ENCODE measurements around the gene ZNF318. TPM values are rescaled to one million over a fixed set of nuclear protein-coding genes. Genes with fewer than 3 reads are reported as not detected.
"Not testable (repeated sequence)": the region's sequence is repeated elsewhere in the genome, so short reads cannot be mapped to it uniquely, and the experiment has no call there.

ZNF318 gene
- total and polyA plus RNA-seq, 2 donors: 10.1 to 14.6 TPM

DNA sequence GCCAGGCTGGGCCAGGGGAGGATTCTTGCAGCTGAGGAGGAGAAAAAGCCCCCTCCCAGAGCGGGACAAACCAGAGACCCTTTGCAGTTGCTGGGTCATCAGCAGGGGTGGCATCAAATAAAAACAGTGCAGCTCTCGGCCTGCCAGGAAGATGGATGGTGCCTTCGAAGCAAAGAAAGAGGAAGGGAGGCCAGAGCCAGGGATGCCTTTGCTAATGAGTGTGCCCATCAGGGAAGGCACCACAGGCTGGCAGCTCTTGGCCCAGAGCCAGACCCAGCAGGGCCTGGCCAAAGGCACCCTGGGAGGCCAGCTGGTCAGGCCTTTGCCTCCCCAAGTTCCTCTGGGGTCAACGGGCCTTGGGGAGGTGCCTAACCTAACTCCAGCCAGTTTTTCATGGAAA lies 26.3 kb upstream of the ZNF318 start:
- Histone ChIP-seq H3K27ac (ENCODE audit: low read depth) (no peak overlapping the region), H3K4me1 (ENCODE audit: insufficient read depth) (no peaks in the 10 kb centered on the region), H3K36me3 (ENCODE audit: insufficient read depth) (no peaks in the 10 kb centered on the region), H3K4me3 (ENCODE audit: low read depth, low read length) (no peak overlapping the region)
- WGBS: 62% methylated on average over 4 of the region's 4 CpGs
- no peak for DNase-seq (ENCODE audit: extremely low spot score)

- Histone ChIP-seq H3K4me1 (ENCODE audit: insufficient read depth) (no peaks in the 10 kb centered on the region), H3K4me3 (ENCODE audit: low read depth, low read length) (no peak overlapping the region), H3K27ac (ENCODE audit: low read depth) (no peak overlapping the region), H3K36me3 (ENCODE audit: insufficient read depth) (no peaks in the 10 kb centered on the region)
- DNase-seq (ENCODE audit: extremely low spot score): no peak
- WGBS: 95% methylated on average over 4 of the region's 4 CpGs
These were observed 25.5 kb upstream of the ZNF318 start for GRCh38 chr6:43394982-43395381.

DNA sequence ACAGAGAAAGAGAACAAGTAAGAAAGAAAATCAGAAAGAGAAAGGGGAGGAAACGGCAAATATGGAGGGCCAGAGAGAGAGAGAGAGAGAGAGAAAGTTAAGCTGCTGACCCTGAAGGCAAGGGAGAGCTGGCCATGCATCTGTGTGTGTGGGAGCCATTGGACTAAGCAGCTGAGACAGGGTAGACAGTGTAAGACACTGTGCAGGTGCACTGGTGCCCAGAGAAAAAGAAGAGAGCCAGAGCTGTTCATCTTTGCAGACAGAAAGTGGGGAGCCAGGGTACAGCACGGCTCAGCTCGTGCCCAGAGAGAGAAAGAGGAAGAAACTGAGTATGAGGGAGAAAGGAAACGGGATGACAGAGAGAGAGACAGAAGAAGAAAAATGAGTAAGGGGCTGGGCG lies 24.2 kb upstream of the ZNF318 start:
- no peaks in the 10 kb centered on the region for H3K36me3 ChIP-seq (ENCODE audit: insufficient read depth)
- WGBS: 57% methylated on average over 5 of the region's 5 CpGs
- no peak for DNase-seq (ENCODE audit: extremely low spot score)
- no peak overlapping the region for H3K27ac ChIP-seq (ENCODE audit: low read depth)
- no peak overlapping the region for H3K4me3 ChIP-seq (ENCODE audit: low read depth, low read length)
- H3K4me1 ChIP-seq (ENCODE audit: insufficient read depth): no peaks in the 10 kb centered on the region

DNA sequence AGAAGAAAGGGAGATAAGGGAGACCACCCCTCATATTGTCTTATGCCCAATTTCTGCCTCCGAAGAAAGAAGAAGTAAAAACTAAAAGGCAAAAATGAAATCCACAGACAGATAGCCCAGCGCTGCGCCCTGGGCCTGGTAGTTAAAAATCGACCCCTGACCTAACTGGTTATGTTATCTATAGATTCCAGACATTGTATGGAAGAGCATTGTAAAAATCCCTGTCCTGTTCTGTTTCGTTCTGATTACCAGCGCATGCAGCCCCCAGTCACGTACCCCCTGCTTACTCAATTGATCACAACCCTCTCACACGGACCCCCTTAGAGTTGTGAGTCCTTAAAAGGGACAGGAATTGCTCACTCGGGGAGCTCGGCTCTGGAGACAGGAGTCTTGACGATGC lies 23.7 kb upstream of the ZNF318 start:
- not testable (repeated sequence) for DNase-seq (ENCODE audit: extremely low spot score); H3K4me1 ChIP-seq (ENCODE audit: insufficient read depth); H3K27ac ChIP-seq (ENCODE audit: low read depth); H3K4me3 ChIP-seq (ENCODE audit: low read depth, low read length); H3K36me3 ChIP-seq (ENCODE audit: insufficient read depth)
- 45% methylated on average over 11 of the region's 11 CpGs for WGBS

DNA sequence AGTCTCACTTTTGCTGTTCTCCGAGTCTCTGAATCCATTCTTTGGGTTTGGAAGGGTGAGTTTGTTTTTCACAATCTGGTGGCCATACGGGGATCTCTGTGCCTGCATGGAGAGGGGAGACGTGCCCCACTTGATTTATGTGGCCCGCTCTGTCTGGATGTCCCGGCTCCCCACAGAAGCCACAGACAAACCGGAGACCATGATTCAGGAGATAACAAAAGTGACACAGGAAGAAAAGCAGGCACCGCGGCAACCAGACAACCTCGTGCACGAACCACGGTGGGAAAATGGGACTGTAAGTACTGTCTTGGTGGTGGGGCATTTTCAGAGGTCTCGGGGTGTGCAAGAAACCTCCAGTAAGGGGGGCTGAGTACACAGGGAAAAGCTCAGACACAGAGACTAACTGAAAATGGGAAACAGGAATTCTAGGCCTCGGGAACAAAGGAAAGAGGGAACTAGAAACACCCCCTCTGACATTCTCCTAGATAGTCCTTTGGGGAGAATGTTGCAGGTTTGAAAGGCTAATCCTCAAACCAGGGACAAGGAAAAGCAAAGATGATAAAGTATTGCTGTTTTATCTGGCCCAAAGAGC lies 22.1 kb upstream of the ZNF318 start:
- H3K36me3 ChIP-seq (ENCODE audit: insufficient read depth): no peaks in the 10 kb centered on the region
- DNase-seq (ENCODE audit: extremely low spot score): no peak
- no peaks in the 10 kb centered on the region for H3K4me1 ChIP-seq (ENCODE audit: insufficient read depth)
- WGBS: 46% methylated on average over 13 of the region's 13 CpGs
- H3K4me3 ChIP-seq (ENCODE audit: low read depth, low read length): no peak overlapping the region
- no peak overlapping the region for H3K27ac ChIP-seq (ENCODE audit: low read depth)

DNA sequence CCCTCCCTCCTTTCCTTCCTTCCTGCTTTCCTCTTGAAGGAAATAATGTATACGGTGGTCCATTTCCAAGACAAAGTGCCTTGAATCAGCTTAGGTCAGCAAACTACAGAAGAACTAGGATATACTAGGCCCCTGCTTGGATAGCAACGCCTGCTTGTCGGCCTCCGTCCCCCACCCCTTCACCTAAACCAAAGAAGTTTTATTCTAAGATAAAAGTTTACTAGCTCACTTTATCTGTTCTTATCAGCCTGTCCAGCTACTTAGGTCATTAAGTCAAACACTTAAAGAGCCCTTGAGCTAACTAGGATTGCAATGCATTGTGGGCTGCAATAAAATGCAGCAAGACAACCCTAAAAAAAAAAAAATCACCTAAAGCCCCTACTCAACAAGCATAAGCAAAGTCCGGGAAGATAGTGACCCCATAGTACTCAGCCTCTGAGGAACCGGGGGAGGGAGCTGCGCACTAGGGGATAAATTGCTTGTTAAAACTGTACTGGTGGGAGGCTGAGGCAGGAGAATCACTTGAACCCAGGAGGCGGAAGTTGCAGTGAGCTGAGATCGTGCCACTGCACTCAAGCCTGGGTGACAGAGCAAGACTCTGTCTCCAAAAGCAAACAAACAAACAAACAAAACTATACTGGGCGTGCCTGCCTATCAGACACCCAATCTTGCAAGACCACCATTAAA lies 21.4 kb upstream of the ZNF318 start:
- H3K4me1 ChIP-seq (ENCODE audit: insufficient read depth); H3K27ac ChIP-seq (ENCODE audit: low read depth); DNase-seq (ENCODE audit: extremely low spot score); H3K36me3 ChIP-seq (ENCODE audit: insufficient read depth); H3K4me3 ChIP-seq (ENCODE audit: low read depth, low read length): not testable (repeated sequence)
- 61% methylated on average over 10 of the region's 10 CpGs for WGBS

DNA sequence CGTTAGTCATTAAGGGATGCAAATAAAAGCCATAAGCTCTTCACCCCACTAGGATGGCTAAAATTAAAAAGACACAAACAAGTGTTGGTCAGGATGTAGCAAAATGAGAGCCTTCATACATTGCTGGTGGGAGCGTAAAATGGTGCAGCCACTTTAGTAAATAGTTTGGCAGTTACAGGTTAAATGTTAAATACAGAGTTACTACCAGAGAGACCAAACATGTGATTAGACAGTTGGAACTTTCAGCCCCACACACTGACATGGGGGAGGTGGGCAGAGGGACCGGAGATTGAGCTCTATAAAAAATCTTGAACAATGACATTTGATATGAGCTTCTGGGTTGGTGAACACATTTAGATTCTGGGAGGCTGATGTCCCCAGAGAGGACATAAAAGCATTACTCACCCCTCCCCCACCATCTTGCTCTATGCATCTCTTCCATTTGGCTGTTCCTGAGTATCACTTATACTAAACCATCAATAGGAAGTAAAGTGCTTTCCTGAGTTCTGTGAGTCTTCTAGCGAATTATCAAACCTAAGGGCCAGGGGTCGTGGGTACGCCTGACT lies 20.4 kb upstream of the ZNF318 start:
- H3K4me3 ChIP-seq (ENCODE audit: low read depth, low read length): no peak overlapping the region
- no peaks in the 10 kb centered on the region for H3K4me1 ChIP-seq (ENCODE audit: insufficient read depth)
- no peak overlapping the region for H3K27ac ChIP-seq (ENCODE audit: low read depth)
- WGBS: 79% methylated on average over 6 of the region's 6 CpGs
- no peak for DNase-seq (ENCODE audit: extremely low spot score)
- no peaks in the 10 kb centered on the region for H3K36me3 ChIP-seq (ENCODE audit: insufficient read depth)

GRCh38 chr6:43386492-43386891 lies 17.0 kb upstream of the ZNF318 start:
- 28% methylated on average over 1 of the region's 1 CpG for WGBS
- no peaks in the 10 kb centered on the region for H3K4me1 ChIP-seq (ENCODE audit: insufficient read depth)
- DNase-seq (ENCODE audit: extremely low spot score): no peak
- no peak overlapping the region for H3K27ac ChIP-seq (ENCODE audit: low read depth)
- no peaks in the 10 kb centered on the region for H3K36me3 ChIP-seq (ENCODE audit: insufficient read depth)
- H3K4me3 ChIP-seq (ENCODE audit: low read depth, low read length): no peak overlapping the region

DNA sequence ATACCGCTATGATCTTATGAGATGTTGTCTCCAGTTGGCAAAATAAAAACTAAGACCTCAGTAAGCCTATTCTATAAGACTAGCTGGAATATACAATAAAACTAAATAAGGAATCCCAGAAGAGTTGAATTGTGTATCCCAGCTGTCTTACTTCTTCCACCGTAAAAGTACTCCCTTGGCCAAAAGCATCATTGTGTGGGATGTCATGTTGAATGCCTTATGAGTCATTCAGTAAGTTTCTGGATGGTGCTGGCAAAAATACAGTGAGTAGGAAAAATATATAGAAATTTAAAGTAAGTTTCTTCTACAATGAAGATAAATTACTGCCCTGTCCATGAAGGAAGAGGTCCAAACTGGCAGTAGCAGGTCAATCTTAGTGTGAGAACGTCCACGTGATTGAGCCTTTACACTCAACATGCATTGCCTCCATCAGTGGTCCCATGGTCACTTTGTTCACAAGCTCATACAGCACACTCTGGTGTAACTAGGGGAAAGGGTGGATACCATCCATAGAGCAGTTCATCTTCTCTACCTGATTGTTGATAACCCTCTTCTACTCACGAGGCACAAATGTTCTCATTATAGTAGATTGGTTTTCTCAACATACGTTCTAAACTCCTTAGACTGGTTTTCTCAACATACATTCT lies 13.7 kb upstream of the ZNF318 start:
- 73% methylated on average over 6 of the region's 6 CpGs for WGBS
- H3K36me3 ChIP-seq (ENCODE audit: insufficient read depth): no peaks in the 10 kb centered on the region

GRCh38 chr6:43380858-43381257 lies 11.4 kb upstream of the ZNF318 start:
- not testable (repeated sequence) for DNase-seq (ENCODE audit: extremely low spot score); H3K4me1 ChIP-seq (ENCODE audit: insufficient read depth)
- WGBS: 87% methylated on average over 9 of the region's 9 CpGs

More for the DNA sequence above, 13.7 kb upstream of the ZNF318 start:
- no peak overlapping the region for H3K4me3 ChIP-seq (ENCODE audit: low read depth, low read length)
- no peak overlapping the region for H3K27ac ChIP-seq (ENCODE audit: low read depth)
- H3K4me1 ChIP-seq (ENCODE audit: insufficient read depth): no peaks in the 10 kb centered on the region
- no peak for DNase-seq (ENCODE audit: extremely low spot score)

GRCh38 chr6:43378631-43379030 lies 9.2 kb upstream of the ZNF318 start:
- no peak overlapping the region for H3K4me3 ChIP-seq (ENCODE audit: low read depth, low read length)
- WGBS: 50% methylated on average over 3 of the region's 3 CpGs
- no peaks in the 10 kb centered on the region for H3K36me3 ChIP-seq (ENCODE audit: insufficient read depth)
- H3K27ac ChIP-seq (ENCODE audit: low read depth): no peak overlapping the region
- DNase-seq (ENCODE audit: extremely low spot score): no peak
- no peaks in the 10 kb centered on the region for H3K4me1 ChIP-seq (ENCODE audit: insufficient read depth)

More at GRCh38 chr6:43380858-43381257, 11.4 kb upstream of the ZNF318 start:
- not testable (repeated sequence) for H3K4me3 ChIP-seq (ENCODE audit: low read depth, low read length); H3K36me3 ChIP-seq (ENCODE audit: insufficient read depth); H3K27ac ChIP-seq (ENCODE audit: low read depth)

DNA sequence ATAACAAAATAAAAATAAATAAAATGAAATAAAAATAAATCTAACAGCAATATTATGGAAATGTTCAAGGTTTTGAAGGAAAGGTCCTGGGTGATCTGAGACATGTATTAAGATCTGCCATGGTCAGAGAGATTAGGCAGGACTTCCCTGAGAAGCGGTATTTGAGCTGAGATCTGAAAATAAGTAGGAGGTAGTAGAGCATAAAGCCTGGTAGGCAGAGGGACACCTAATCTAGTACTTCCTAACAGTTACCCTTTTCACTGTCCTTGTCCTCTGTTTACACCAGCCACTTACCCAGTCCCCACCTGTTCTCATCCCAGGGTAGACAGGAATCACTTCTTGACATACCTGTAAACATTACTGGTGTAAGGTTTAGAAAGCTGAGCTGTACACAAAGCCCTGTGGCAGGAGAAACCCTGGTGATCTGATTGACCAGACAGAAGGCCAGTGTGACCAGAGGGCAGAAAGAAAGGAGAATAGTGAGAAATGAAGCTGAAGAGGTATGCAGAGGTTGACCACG lies 8.3 kb upstream of the ZNF318 start:
- Histone ChIP-seq H3K4me3 (ENCODE audit: low read depth, low read length) (no peak overlapping the region), H3K4me1 (ENCODE audit: insufficient read depth) (no peaks in the 10 kb centered on the region), H3K27ac (ENCODE audit: low read depth) (no peak overlapping the region), H3K36me3 (ENCODE audit: insufficient read depth) (no peaks in the 10 kb centered on the region)
- no peak for DNase-seq (ENCODE audit: extremely low spot score)
- whole genome bisulfite sequencing: 73% methylated on average over 2 of the region's 2 CpGs

DNA sequence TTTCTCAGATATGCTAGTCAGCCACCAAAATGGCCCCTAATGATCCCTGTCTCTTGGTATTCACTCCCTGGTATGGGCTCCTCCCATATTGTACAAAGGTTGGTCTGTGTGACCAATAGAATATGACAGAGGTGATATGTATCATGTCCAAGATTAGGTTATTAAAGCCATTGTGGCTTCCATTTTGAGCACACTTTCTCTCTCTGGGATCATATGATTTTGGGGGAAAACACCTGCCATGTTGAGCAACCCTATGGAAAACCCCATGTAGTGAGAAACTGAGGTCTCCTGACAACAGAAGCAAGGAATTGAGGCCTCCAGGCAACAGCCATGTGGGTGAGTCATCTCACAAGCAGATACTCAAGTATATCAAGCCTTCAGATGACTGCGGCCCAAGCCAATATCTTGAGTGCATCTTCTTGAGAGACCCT lies 7.1 kb upstream of the ZNF318 start:
- WGBS: 91% methylated on average over 1 of the region's 1 CpG
- H3K27ac ChIP-seq (ENCODE audit: low read depth): no peak overlapping the region
- no peak for DNase-seq (ENCODE audit: extremely low spot score)
- no peaks in the 10 kb centered on the region for H3K36me3 ChIP-seq (ENCODE audit: insufficient read depth)
- no peak overlapping the region for H3K4me3 ChIP-seq (ENCODE audit: low read depth, low read length)
- no peaks in the 10 kb centered on the region for H3K4me1 ChIP-seq (ENCODE audit: insufficient read depth)

- WGBS: 86% methylated on average over 4 of the region's 4 CpGs
- Histone ChIP-seq H3K4me3 (ENCODE audit: low read depth, low read length) (no peak overlapping the region), H3K27ac (ENCODE audit: low read depth) (no peak overlapping the region), H3K36me3 (ENCODE audit: insufficient read depth) (no peaks in the 10 kb centered on the region), H3K4me1 (ENCODE audit: insufficient read depth) (no peaks in the 10 kb centered on the region)
- DNase-seq (ENCODE audit: extremely low spot score): no peak
These were observed 6.2 kb upstream of the ZNF318 start for GRCh38 chr6:43375693-43376092.
